K562 (cell line): ENCODE data around the gene RND1.

Source experiments
- STAG1 ChIP-seq: sonication (generic); formaldehyde crosslinking; IDR thresholded peaks from 2 replicates; pipeline ENCODE4 v1.5.0; 2020; ENCODE audit warnings: missing genetic modification reagents, borderline replicate concordance
- TF ChIP-seq, protein P1 (sequence below): sonication (generic); formaldehyde crosslinking; IDR thresholded peaks from 2 replicates; pipeline ENCODE4 v1.9.0; 2022; ENCODE audit warnings: mild to moderate bottlenecking, missing genetic modification reagents
- TF ChIP-seq, protein P2 (sequence below), 3 experiments: IDR thresholded peaks in 2 of 3; conservative IDR thresholded peaks in 1 of 3; 2 replicates each; pipeline ENCODE4 v1.5.1; 2011 to 2012; ENCODE audit warnings: low read length in 3 of 3, mild to moderate bottlenecking in 3 of 3, control low read depth in 2 of 3, improper control_type of control experiment in 1 of 3, inconsistent platforms in 1 of 3, low read depth in 1 of 3, mixed read lengths in 1 of 3, moderate library complexity in 1 of 3; ENCODE audit not compliant: insufficient read depth in 2 of 3

DNA sequence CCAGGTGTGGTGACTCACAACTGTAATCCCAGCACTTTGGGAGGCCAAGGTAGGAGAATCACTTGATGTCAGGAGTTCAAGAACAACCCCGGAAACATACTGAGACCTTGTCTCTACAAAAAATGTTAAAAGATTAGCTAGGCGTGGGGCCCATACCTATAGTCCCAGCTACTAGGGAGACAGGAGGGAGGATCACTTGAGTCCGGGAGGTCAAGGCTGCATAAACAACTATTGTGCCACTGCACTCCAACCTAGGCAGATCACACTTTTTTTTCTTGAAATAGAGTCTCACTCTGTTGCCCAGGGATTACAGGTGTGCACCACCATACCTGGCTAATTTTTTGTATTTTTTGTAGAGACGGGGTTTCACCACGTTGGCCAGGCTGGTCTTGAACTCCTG lies 6.1 kb downstream of the RND1 start:
- TF ChIP-seq, protein P1, sequence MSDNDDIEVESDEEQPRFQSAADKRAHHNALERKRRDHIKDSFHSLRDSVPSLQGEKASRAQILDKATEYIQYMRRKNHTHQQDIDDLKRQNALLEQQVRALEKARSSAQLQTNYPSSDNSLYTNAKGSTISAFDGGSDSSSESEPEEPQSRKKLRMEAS, result no peak
- TF ChIP-seq, protein P2, sequence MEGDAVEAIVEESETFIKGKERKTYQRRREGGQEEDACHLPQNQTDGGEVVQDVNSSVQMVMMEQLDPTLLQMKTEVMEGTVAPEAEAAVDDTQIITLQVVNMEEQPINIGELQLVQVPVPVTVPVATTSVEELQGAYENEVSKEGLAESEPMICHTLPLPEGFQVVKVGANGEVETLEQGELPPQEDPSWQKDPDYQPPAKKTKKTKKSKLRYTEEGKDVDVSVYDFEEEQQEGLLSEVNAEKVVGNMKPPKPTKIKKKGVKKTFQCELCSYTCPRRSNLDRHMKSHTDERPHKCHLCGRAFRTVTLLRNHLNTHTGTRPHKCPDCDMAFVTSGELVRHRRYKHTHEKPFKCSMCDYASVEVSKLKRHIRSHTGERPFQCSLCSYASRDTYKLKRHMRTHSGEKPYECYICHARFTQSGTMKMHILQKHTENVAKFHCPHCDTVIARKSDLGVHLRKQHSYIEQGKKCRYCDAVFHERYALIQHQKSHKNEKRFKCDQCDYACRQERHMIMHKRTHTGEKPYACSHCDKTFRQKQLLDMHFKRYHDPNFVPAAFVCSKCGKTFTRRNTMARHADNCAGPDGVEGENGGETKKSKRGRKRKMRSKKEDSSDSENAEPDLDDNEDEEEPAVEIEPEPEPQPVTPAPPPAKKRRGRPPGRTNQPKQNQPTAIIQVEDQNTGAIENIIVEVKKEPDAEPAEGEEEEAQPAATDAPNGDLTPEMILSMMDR (IDR thresholded peaks at IDR 0.05 in 2 of 3, conservative IDR thresholded peaks at IDR 0.05 in 1 of 3; ENCODE audit: insufficient read depth in 2 of 3, low read depth in 1 of 3, low read length in 3 of 3), result no peak
- no peak for TF ChIP-seq STAG1 (CRISPR knock-in tag)
